H1 (cell line): ENCODE results near the gene CDIPT. TPM values are rescaled to one million over a fixed set of nuclear protein-coding genes. Genes with fewer than 3 reads are reported as not detected.

Experiments used
- CTCF ChIA-PET: fragments of 300-600 bp; sonication (Branson Sonifier 250); formaldehyde crosslinking; loops from one replicate; lab custom pipeline; 2021; ENCODE audit not compliant: partially characterized antibody; lab: Charles Lee
- POLR2A ChIA-PET: fragments of 300-600 bp; sonication (Branson Sonifier 250); formaldehyde crosslinking; loops from one replicate; lab custom pipeline; 2021; ENCODE audit warnings: inconsistent platforms; ENCODE audit not compliant: partially characterized antibody; lab: Charles Lee
- DNase-seq, 2 experiments: peaks; one replicate each; pipeline versions ENCODE4 v3.0.0 to v3.0.0-alpha.2; 2010 to 2022; ENCODE audit warnings: low spot score in 2 of 2, low read depth in 1 of 2, mixed read lengths in 1 of 2
- FAIRE-seq: peaks from 2 replicates; lab custom pipeline; 2011; peaks lifted over from hg19 to GRCh38; lab: Jason Lieb, UNC
- H2AFZ ChIP-seq: 2 replicates; pipeline ENCODE4 v1.8.1; 2012; ENCODE audit warnings: low read length, inconsistent platforms
- H2AK5ac ChIP-seq: 2 replicates; pipeline ENCODE4 v1.6.1; 2013; ENCODE audit warnings: low read depth, low read length
- H2BK120ac ChIP-seq: replicated peaks from 2 replicates; pipeline ENCODE3; 2013; ENCODE audit warnings: low read depth, low read length, inconsistent platforms
- H2BK12ac ChIP-seq: 2 replicates; pipeline ENCODE4 v1.6.1; 2013; ENCODE audit warnings: low read depth, low read length
- H2BK15ac ChIP-seq: 2 replicates; pipeline ENCODE4 v1.6.1; 2013; ENCODE audit warnings: low read length
- H2BK20ac ChIP-seq: 2 replicates; pipeline ENCODE4 v1.6.1; 2013; ENCODE audit warnings: low read length
- H2BK5ac ChIP-seq: 2 replicates; pipeline ENCODE4 v1.6.1; 2013; ENCODE audit warnings: low read depth, low read length
- H3K14ac ChIP-seq: 2 replicates; pipeline ENCODE4 v1.6.1; 2013; ENCODE audit warnings: inconsistent platforms; ENCODE audit not compliant: insufficient read length
- H3K18ac ChIP-seq: 2 replicates; pipeline ENCODE4 v1.6.1; 2013; ENCODE audit warnings: low read length; ENCODE audit errors: extremely low read depth
- H3K23ac ChIP-seq: 2 replicates; pipeline ENCODE4 v1.6.1; 2013; ENCODE audit warnings: inconsistent platforms; ENCODE audit not compliant: insufficient read length
- H3K23me2 ChIP-seq: 2 replicates; pipeline ENCODE4 v1.6.1; 2013; ENCODE audit warnings: low read depth, low read length
- H3K27ac ChIP-seq: 2 replicates; pipeline ENCODE4 v1.6.1; 2011; ENCODE audit warnings: low read depth, low read length, inconsistent platforms
- H3K27me3 ChIP-seq, 4 experiments: replicated peaks in 1 of 4; 1 replicate in 1 of 4; 2 replicates in 3 of 4; pipeline versions ENCODE4 v1.6.1 to v1.8.1; 2011 to 2013; ENCODE audit warnings: low read length in 3 of 4, mild to moderate bottlenecking in 3 of 4, inconsistent platforms in 2 of 4, mixed read lengths in 2 of 4, moderate library complexity in 1 of 4; ENCODE audit not compliant: control insufficient read depth in 3 of 4, insufficient read depth in 3 of 4; ENCODE audit errors: extremely low read depth in 1 of 4
- H3K36me3 ChIP-seq, 4 experiments: 2 replicates each; pipeline versions ENCODE4 v1.6.1 to v1.8.1; 2011 to 2013; ENCODE audit warnings: mild to moderate bottlenecking in 4 of 4, low read length in 3 of 4, moderate library complexity in 2 of 4, control low read depth in 1 of 4, inconsistent platforms in 1 of 4; ENCODE audit not compliant: insufficient read depth in 4 of 4, control insufficient read depth in 2 of 4
- H3K4ac ChIP-seq: replicated peaks from 2 replicates; pipeline ENCODE3; 2013; ENCODE audit warnings: low read length, low read depth, mixed read lengths, inconsistent platforms; ENCODE audit not compliant: insufficient read length
- H3K4me1 ChIP-seq, 4 experiments: replicated peaks in 1 of 4; 1 replicate in 1 of 4; 2 replicates in 3 of 4; pipeline versions ENCODE4 v1.6.1 to v1.8.1; 2011 to 2013; ENCODE audit warnings: low read length in 3 of 4, inconsistent platforms in 2 of 4, mixed read lengths in 1 of 4; ENCODE audit not compliant: insufficient read depth in 4 of 4, control insufficient read depth in 3 of 4
- H3K4me2 ChIP-seq, 2 experiments: 2 replicates each; pipeline versions ENCODE4 v1.6.1 to v1.8.1; 2011 to 2013; ENCODE audit warnings: low read depth in 2 of 2, low read length in 2 of 2, control low read depth in 1 of 2, inconsistent platforms in 1 of 2, mild to moderate bottlenecking in 1 of 2; ENCODE audit not compliant: insufficient read depth in 1 of 2
- H3K4me3 ChIP-seq, 4 experiments: fragments of 200-600, 300-600 bp in 1 of 4; sonication (generic), shearing (Covaris generic), sonication (Bioruptor Twin) in 1 of 4; 2 replicates each; pipeline versions ENCODE4 v1.5.1 to v1.8.1; 2011 to 2016; ENCODE audit warnings: low read length in 4 of 4, low read depth in 3 of 4, control low read depth in 2 of 4, inconsistent platforms in 2 of 4, mild to moderate bottlenecking in 2 of 4, mixed read lengths in 1 of 4, moderate library complexity in 1 of 4; ENCODE audit not compliant: insufficient read depth in 2 of 4; ENCODE audit errors: extremely low read depth in 1 of 4
- H3K56ac ChIP-seq: replicated peaks from 2 replicates; pipeline ENCODE3; 2013; ENCODE audit warnings: low read depth, mild to moderate bottlenecking, mixed read lengths, low read length, inconsistent platforms; ENCODE audit not compliant: insufficient read length
- H3K79me1 ChIP-seq: 2 replicates; pipeline ENCODE4 v1.6.1; 2013; ENCODE audit warnings: low read depth, low read length, control low read depth
- H3K79me2 ChIP-seq, 2 experiments: 2 replicates each; pipeline versions ENCODE4 v1.6.1 to v1.8.1; 2012 to 2013; ENCODE audit warnings: low read length in 2 of 2, mild to moderate bottlenecking in 2 of 2, inconsistent platforms in 1 of 2; ENCODE audit not compliant: insufficient read depth in 2 of 2, control insufficient read depth in 1 of 2
- H3K9ac ChIP-seq, 4 experiments: replicated peaks in 1 of 4; 1 replicate in 1 of 4; 2 replicates in 3 of 4; pipeline versions ENCODE4 v1.6.1 to v1.8.1; 2011 to 2013; ENCODE audit warnings: low read depth in 3 of 4, low read length in 3 of 4, control low read depth in 2 of 4, mild to moderate bottlenecking in 2 of 4, moderate library complexity in 2 of 4, inconsistent platforms in 1 of 4; ENCODE audit errors: extremely low read depth in 1 of 4
- H3K9me3 ChIP-seq, 2 experiments: 2 replicates each; pipeline versions ENCODE4 v1.6.1 to v1.8.1; 2012 to 2013; ENCODE audit warnings: mild to moderate bottlenecking in 2 of 2, moderate library complexity in 2 of 2, control low read depth in 1 of 2, inconsistent platforms in 1 of 2, low read depth in 1 of 2, low read length in 1 of 2, mixed read lengths in 1 of 2; ENCODE audit not compliant: insufficient read depth in 2 of 2
- H4K20me1 ChIP-seq, 2 experiments: replicated peaks in 1 of 2; 2 replicates each; pipeline versions ENCODE3 to v1.8.1; 2011 to 2013; ENCODE audit warnings: inconsistent platforms in 2 of 2, low read length in 2 of 2, mild to moderate bottlenecking in 1 of 2; ENCODE audit not compliant: insufficient read depth in 2 of 2, control insufficient read depth in 1 of 2
- H4K5ac ChIP-seq: 2 replicates; pipeline ENCODE4 v1.6.1; 2013; ENCODE audit warnings: low read length, low read depth, mixed read lengths, inconsistent platforms; ENCODE audit not compliant: insufficient read length
- H4K8ac ChIP-seq: 2 replicates; pipeline ENCODE4 v1.8.0; 2013; ENCODE audit warnings: mild to moderate bottlenecking, moderate library complexity, low read length, inconsistent platforms; ENCODE audit not compliant: insufficient read depth; ENCODE audit errors: extremely low read depth
- H4K91ac ChIP-seq: replicated peaks from 2 replicates; pipeline ENCODE3; 2013; ENCODE audit warnings: low read length, mixed read lengths, inconsistent platforms; ENCODE audit not compliant: insufficient read length
- BACH1 ChIP-seq: IDR thresholded peaks from 2 replicates; pipeline ENCODE4 v1.6.1; 2012; ENCODE audit warnings: low read length, improper control_type of control experiment
- TEAD4 ChIP-seq: IDR thresholded peaks from 2 replicates; pipeline ENCODE4 v1.6.1; 2012; ENCODE audit warnings: low read depth, low read length, inconsistent platforms, mixed read lengths
- WGBS, 2 experiments: shearing (Covaris generic) in 1 of 2; methylation state at CpG; one replicate each; pipeline versions ENCODE4 v1.1.6 to v1.1.7; 2013 to 2015; ENCODE audit warnings: low lambda C conversion rate in 2 of 2, mixed read lengths in 2 of 2, inconsistent platforms in 1 of 2, low coverage in 1 of 2, missing lambda C conversion rate in 1 of 2; ENCODE audit not compliant: insufficient replicate concordance in 2 of 2, insufficient coverage in 1 of 2, insufficient read length in 1 of 2; ENCODE audit errors: extremely low coverage in 1 of 2, missing lambda C conversion rate in 1 of 2; 5-methylcytosine and 5-hydroxymethylcytosine counted together
- polyA plus RNA-seq, 7 experiments: library from polyadenylated mRNA; depleted of rRNA in 3 of 7; stranded (reverse) in 5 of 7; unstranded in 2 of 7; fragments of >200 nt in 5 of 7; fragments of 200-250 nt in 2 of 7; gene quantifications; 1 replicate in 5 of 7; 2 replicates in 1 of 7; 4 replicates in 1 of 7; pipeline versions ENCODE4 v1.2.1 to v1.2.3, GENCODE V29; 2011 to 2013; ENCODE audit warnings: missing spikeins in 2 of 7, mixed read lengths in 2 of 7
- total RNA-seq: library from RNA; stranded (reverse); fragmentation: NEBNext Ultra II Directional; extraction: Animal tissue kit (Norgen Biotek cat#: 25700); gene quantifications from 2 replicates; pipeline ENCODE4 v1.2.1, GENCODE V29; 2021

The CDIPT gene
- total and polyA plus RNA-seq, 2 of the 8 experiments (the other 6 are each of a cell fraction or from before 2014, with no cell fraction given) = 69.2 to 140 TPM

GRCh38 chr16:29820730-29821642, 42.0 kb downstream of the CDIPT start:
- H3K4me2 ChIP-seq = no peak overlapping the region
- no peak overlapping the region for H3K14ac ChIP-seq
- H3K27me3 ChIP-seq = no peaks in the 10 kb centered on the region
- H2BK5ac ChIP-seq = no peak overlapping the region
- H3K23me2 ChIP-seq = peaks cover 4% of the 10 kb centered on the region
- no peak overlapping the region for H2AK5ac ChIP-seq
- H4K5ac ChIP-seq = no peak overlapping the region
- ChIA-PET CTCF (interaction anchor here (1.0 to 17.5 kb wide), 9 partner anchors 9 to 234 kb away, joined by 3 to 212 read pairs (median 5); partner anchors contain the start of gene MAZ), POLR2A (interaction anchor here (0.6 to 16.6 kb wide), 11 partner anchors 9 to 211 kb away, joined by 3 to 167 read pairs (median 5); no protein-coding TSS in a partner anchor)
- no peak overlapping the region for H2BK15ac ChIP-seq
- no peak overlapping the region for H2BK120ac ChIP-seq
- H3K36me3 ChIP-seq = peaks cover 12 to 23% (median 18%) of the 10 kb centered on the region in 4 experiments
- H3K4me3 ChIP-seq = no peak overlapping the region; a peak in 1 of 8 replicates
- peaks cover 5% of the 10 kb centered on the region; the same call in 1 of the 2 replicates for H3K79me1 ChIP-seq
- H3K4me1 ChIP-seq = peaks cover 0 to 9% (median 5%) of the 10 kb centered on the region in 4 experiments; a peak in 5 of 7 replicates
- FAIRE-seq (no peak), DNase-seq (no peak)
- no peak overlapping the region for H3K18ac ChIP-seq
- H3K27ac ChIP-seq = no peak overlapping the region
- H4K20me1 ChIP-seq = peaks cover 2 to 4% of the 10 kb centered on the region in 2 experiments
- no peak for TF ChIP-seq TEAD4
- TF ChIP-seq BACH1 = no peak
- H4K8ac ChIP-seq = no peak overlapping the region
- no peak overlapping the region for H2BK20ac ChIP-seq
- H3K79me2 ChIP-seq = peaks cover 0 to 18% of the 10 kb centered on the region in 2 experiments; a peak in 1 of 4 replicates
- no peak overlapping the region for H3K4ac ChIP-seq
- H2BK12ac ChIP-seq = no peak overlapping the region
- no peak overlapping the region for H4K91ac ChIP-seq
- no peaks in the 10 kb centered on the region for H3K9me3 ChIP-seq
- no peak overlapping the region for H2AFZ ChIP-seq
- no peak overlapping the region; a peak in 1 of 7 replicates for H3K9ac ChIP-seq
- WGBS, 2 experiments = 85% methylated on average over 10 of the region's 11 CpGs; no CpG with 5 or more reads in 1 of the 2 experiments
- no peak overlapping the region for H3K56ac ChIP-seq
- no peak overlapping the region for H3K23ac ChIP-seq
